Measurements from ENCODE around the gene ANKRD62.
A peak's percentile ranks its signal among the peaks of the same experiment; 100 is the strongest.

The ANKRD62 gene

GRCh38 chr18:12079491-12080237, 14.0 kb upstream of the ANKRD62 start:
- DNase-seq (ENCODE audit: low read depth), result peak; percentile 46
- no peak overlapping the region for H3K4me3 ChIP-seq (ENCODE audit: low read length)
- TF ChIP-seq, protein P1, sequence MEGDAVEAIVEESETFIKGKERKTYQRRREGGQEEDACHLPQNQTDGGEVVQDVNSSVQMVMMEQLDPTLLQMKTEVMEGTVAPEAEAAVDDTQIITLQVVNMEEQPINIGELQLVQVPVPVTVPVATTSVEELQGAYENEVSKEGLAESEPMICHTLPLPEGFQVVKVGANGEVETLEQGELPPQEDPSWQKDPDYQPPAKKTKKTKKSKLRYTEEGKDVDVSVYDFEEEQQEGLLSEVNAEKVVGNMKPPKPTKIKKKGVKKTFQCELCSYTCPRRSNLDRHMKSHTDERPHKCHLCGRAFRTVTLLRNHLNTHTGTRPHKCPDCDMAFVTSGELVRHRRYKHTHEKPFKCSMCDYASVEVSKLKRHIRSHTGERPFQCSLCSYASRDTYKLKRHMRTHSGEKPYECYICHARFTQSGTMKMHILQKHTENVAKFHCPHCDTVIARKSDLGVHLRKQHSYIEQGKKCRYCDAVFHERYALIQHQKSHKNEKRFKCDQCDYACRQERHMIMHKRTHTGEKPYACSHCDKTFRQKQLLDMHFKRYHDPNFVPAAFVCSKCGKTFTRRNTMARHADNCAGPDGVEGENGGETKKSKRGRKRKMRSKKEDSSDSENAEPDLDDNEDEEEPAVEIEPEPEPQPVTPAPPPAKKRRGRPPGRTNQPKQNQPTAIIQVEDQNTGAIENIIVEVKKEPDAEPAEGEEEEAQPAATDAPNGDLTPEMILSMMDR (conservative IDR thresholded peaks at IDR 0.05; ENCODE audit: low read length), result no peak

GRCh38 chr18:12085136-12085535, 8.5 kb upstream of the ANKRD62 start:
- no peak overlapping the region for H3K4me3 ChIP-seq (ENCODE audit: low read length)
- no peak for DNase-seq (ENCODE audit: low read depth)
- TF ChIP-seq, protein P1 (conservative IDR thresholded peaks at IDR 0.05; ENCODE audit: low read length), result no peak

- TF ChIP-seq, protein P1 (conservative IDR thresholded peaks at IDR 0.05; ENCODE audit: low read length), result no peak
- no peak overlapping the region for H3K4me3 ChIP-seq (ENCODE audit: low read length)
- no peak for DNase-seq (ENCODE audit: low read depth)
These were observed 7.9 kb upstream of the ANKRD62 start for GRCh38 chr18:12085786-12086185.

DNA sequence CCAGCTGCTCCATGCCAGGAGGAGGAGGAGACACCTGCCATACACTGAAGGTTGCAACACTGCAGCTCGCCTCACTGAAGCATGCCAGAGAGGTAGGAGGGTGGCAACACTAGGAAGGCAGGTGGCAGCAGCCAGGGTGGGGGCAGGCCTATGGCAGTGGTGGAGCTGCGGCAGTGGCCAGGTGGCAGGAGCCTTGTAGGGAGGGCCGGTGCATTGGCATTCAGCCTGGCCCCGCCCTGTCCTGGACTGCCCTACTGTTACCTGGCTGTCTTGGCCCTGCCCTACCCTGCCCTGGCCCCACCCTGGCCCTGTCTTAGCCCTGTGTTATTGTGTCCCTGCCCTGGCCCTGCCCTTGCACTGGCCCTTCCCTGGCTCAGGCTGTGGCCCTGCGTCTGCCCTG, 7.4 kb upstream of the ANKRD62 start:
- H3K4me3 ChIP-seq (ENCODE audit: low read length), result no peak overlapping the region
- DNase-seq (ENCODE audit: low read depth), result no peak
- TF ChIP-seq, protein P1 (conservative IDR thresholded peaks at IDR 0.05; ENCODE audit: low read length), result no peak

GRCh38 chr18:12086677-12087470, 6.8 kb upstream of the ANKRD62 start:
- TF ChIP-seq, protein P1 (conservative IDR thresholded peaks at IDR 0.05; ENCODE audit: low read length), result no peak
- DNase-seq (ENCODE audit: low read depth), result no peak
- H3K4me3 ChIP-seq (ENCODE audit: low read length), result no peak overlapping the region

DNA sequence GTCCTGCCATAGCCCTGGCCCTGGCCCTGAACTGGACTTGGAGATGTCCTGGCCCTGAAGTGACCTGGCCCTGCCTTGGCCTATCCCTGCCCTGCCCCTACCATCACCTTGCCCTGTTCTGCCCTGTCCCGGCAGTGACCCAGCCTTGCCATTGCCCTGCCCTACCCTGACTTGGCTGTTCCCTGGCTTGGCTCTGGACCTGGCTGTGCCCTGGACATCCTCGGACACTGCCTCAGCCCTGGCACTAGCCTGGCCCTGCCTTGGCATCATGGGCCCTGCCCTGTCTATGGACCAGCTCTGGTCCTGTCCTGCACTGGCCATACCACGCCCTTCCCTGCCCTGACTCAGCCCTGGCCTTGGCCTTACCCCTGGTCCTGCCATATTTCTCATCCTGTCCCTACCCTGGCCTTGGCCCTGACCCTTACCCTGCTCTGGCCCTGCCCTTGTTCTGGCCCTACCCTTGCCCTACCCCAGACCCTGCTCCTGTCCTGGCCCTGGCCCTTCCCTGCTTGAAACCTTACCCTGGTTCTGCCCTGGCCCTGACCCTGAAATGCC, 6.1 kb upstream of the ANKRD62 start:
- H3K4me3 ChIP-seq (ENCODE audit: low read length), result no peak overlapping the region
- DNase-seq (ENCODE audit: low read depth), result no peak
- TF ChIP-seq, protein P1 (conservative IDR thresholded peaks at IDR 0.05; ENCODE audit: low read length), result no peak
